22Rv1 (cell line): ENCODE measurements around the gene APOA1.

Experiments
- CTCF ChIP-seq: fragments of 450-650 bp; IDR thresholded peaks from 2 replicates; pipeline ENCODE4 v1.5.1; 2017; ENCODE audit warnings: mild to moderate bottlenecking
- ZFX ChIP-seq: fragments of 450-650 bp; IDR thresholded peaks from 2 replicates; pipeline ENCODE4 v1.6.1; 2017; ENCODE audit warnings: antibody characterized with exemption, borderline replicate concordance

- TF ChIP-seq CTCF (peak; percentile 86), ZFX (no peak)
Observed at GRCh38 chr11:116835791-116836631, 1.4 kb downstream of the APOA1 start.
